T47D (cell line): ENCODE data around the gene MRRF.
A peak's percentile ranks its signal among the peaks of the same experiment; 100 is the strongest.

ENCODE experiments used
- DNase-seq, 2 experiments: peaks; one replicate each; pipeline versions ENCODE4 v3.0.0 to v3.0.0-alpha.2; 2011 to 2012; ENCODE audit warnings: low read depth in 1 of 2, low spot score in 1 of 2
- JUND ChIP-seq: IDR thresholded peaks from 2 replicates; pipeline ENCODE4 v1.6.1; 2012; ENCODE audit warnings: low read depth
- in situ Hi-C: cut with HindIII; loops from 2 replicates; pipeline ENCODE4 v1.10.0; 2016; ENCODE audit warnings: low sequenced_read_pairs, low pct_unique_long_range_greater_than_20kb

Gene MRRF

GRCh38 chr9:122333169-122333808, 68.6 kb downstream of the MRRF start:
- DNase-seq, result no peak
- no peak for TF ChIP-seq JUND
- in situ Hi-C loops, result no loop called here

- DNase-seq, result no peak
- TF ChIP-seq JUND, result no peak
- in situ Hi-C loops, result no loop called here
Measured at GRCh38 chr9:122334916-122335315, 70.2 kb downstream of the MRRF start.

GRCh38 chr9:122336189-122336588, 71.5 kb downstream of the MRRF start:
- in situ Hi-C loops, result no loop called here
- no peak for TF ChIP-seq JUND
- no peak for DNase-seq

- in situ Hi-C loops, result no loop called here
- DNase-seq, result no peak
- no peak for TF ChIP-seq JUND
Measured at GRCh38 chr9:122336866-122337555, 72.3 kb downstream of the MRRF start.

GRCh38 chr9:122337556-122337929, 72.9 kb downstream of the MRRF start:
- DNase-seq, result no peak
- no peak for TF ChIP-seq JUND

GRCh38 chr9:122338536-122338935, 73.9 kb downstream of the MRRF start:
- TF ChIP-seq JUND, result no peak
- DNase-seq, result no peak
- in situ Hi-C loops, result no loop called here

More at GRCh38 chr9:122337556-122337929, 72.9 kb downstream of the MRRF start:
- in situ Hi-C loops, result no loop called here

GRCh38 chr9:122338994-122339393, 74.3 kb downstream of the MRRF start:
- in situ Hi-C loops, result no loop called here
- TF ChIP-seq JUND, result no peak
- no peak for DNase-seq

GRCh38 chr9:122339579-122339978, 74.9 kb downstream of the MRRF start:
- in situ Hi-C loops, result no loop called here
- TF ChIP-seq JUND, result no peak
- DNase-seq, result no peak

- no peak for TF ChIP-seq JUND
- in situ Hi-C loops, result no loop called here
Measured at GRCh38 chr9:122340161-122340560, 75.5 kb downstream of the MRRF start.

GRCh38 chr9:122342323-122343050, 77.8 kb downstream of the MRRF start:
- no peak for DNase-seq
- TF ChIP-seq JUND, result no peak
- in situ Hi-C loops, result no loop called here

More at GRCh38 chr9:122340161-122340560, 75.5 kb downstream of the MRRF start:
- DNase-seq, result no peak

- no peak for TF ChIP-seq JUND
- DNase-seq, result peak; percentile 36 to 51
- in situ Hi-C loops, result no loop called here
Measured at GRCh38 chr9:122346478-122347347, 82.0 kb downstream of the MRRF start.
